HEK293 (cell line): ENCODE data around the gene EOGT.

Source experiments
- CTCF ChIA-PET: fragments of 350-600 bp; formaldehyde crosslinking; extraction: SDS; loops from one replicate; lab custom pipeline; 2021; ENCODE audit warnings: antibody characterized with exemption; lab: Yijun Ruan, JAX
- POLR2A ChIA-PET: fragments of 300-600 bp; formaldehyde crosslinking; extraction: SDS; loops from one replicate; lab custom pipeline; 2020; ENCODE audit warnings: antibody characterized with exemption, inconsistent platforms; lab: Yijun Ruan, JAX
- H3K27ac ChIP-seq: fragments of 200-500 bp; sonication (Bioruptor generic); 2 replicates; pipeline ENCODE4 v1.5.1; 2014; ENCODE audit warnings: low read depth, low read length, control low read depth, inconsistent platforms; ENCODE audit errors: extremely low read depth
- H3K36me3 ChIP-seq, 2 experiments: fragments of 200-500 bp in 1 of 2; sonication (Bioruptor generic) in 1 of 2; 1 replicate in 1 of 2; 2 replicates in 1 of 2; pipeline ENCODE4 v1.5.1; 2014 to 2017; ENCODE audit warnings: inconsistent platforms in 2 of 2, low read length in 2 of 2; ENCODE audit not compliant: control insufficient read depth in 2 of 2, insufficient read depth in 1 of 2
- H3K4me1 ChIP-seq: fragments of 200-500 bp; sonication (Bioruptor generic); 2 replicates; pipeline ENCODE4 v1.5.1; 2014; ENCODE audit warnings: mild to moderate bottlenecking, low read length, inconsistent platforms; ENCODE audit not compliant: control insufficient read depth, insufficient read depth
- H3K4me3 ChIP-seq: 2 replicates; pipeline ENCODE4 v1.5.1; 2011; ENCODE audit warnings: low read depth, mild to moderate bottlenecking, control low read depth, low read length, moderate library complexity
- H3K9me3 ChIP-seq: fragments of 200-500 bp; sonication (Bioruptor generic); 2 replicates; pipeline ENCODE4 v1.5.1; 2014; ENCODE audit warnings: low read depth, low read length, inconsistent platforms; ENCODE audit not compliant: control insufficient read depth, insufficient read depth
- HOXC10 ChIP-seq: sonication (generic); formaldehyde crosslinking; IDR thresholded peaks from 2 replicates; pipeline ENCODE4 v1.8.1; 2023; ENCODE audit warnings: mild to moderate bottlenecking, missing genetic modification reagents
- MZF1 ChIP-seq: fragments of 450-650 bp; formaldehyde crosslinking; IDR thresholded peaks from 2 replicates; pipeline ENCODE4 v1.5.1; 2017; ENCODE audit warnings: missing biosample characterization, missing genetic modification characterization, borderline replicate concordance
- OSR2 ChIP-seq: fragments of 450-650 bp; formaldehyde crosslinking; IDR thresholded peaks from 2 replicates; pipeline ENCODE4 v1.5.1; 2016; ENCODE audit warnings: missing biosample characterization, missing genetic modification characterization
- TCF7L2 ChIP-seq: IDR thresholded peaks from 2 replicates; pipeline ENCODE4 v1.6.1; 2011; ENCODE audit warnings: low read depth, mild to moderate bottlenecking, inconsistent platforms, low read length, moderate library complexity, borderline replicate concordance
- ZFP3 ChIP-seq: fragments of 450-650 bp; formaldehyde crosslinking; IDR thresholded peaks from 2 replicates; pipeline ENCODE4 v1.5.1; 2016; ENCODE audit warnings: low read depth, missing biosample characterization, missing genetic modification characterization
- ZNF112 ChIP-seq: fragments of 450-650 bp; formaldehyde crosslinking; IDR thresholded peaks from 2 replicates; pipeline ENCODE4 v1.5.0; 2017; ENCODE audit warnings: missing biosample characterization, missing genetic modification characterization
- ZNF202 ChIP-seq: fragments of 450-650 bp; formaldehyde crosslinking; IDR thresholded peaks from 2 replicates; pipeline ENCODE4 v1.5.1; 2016; ENCODE audit warnings: missing biosample characterization, missing genetic modification characterization, borderline replicate concordance
- ZNF26 ChIP-seq: fragments of 450-650 bp; formaldehyde crosslinking; IDR thresholded peaks from 2 replicates; pipeline ENCODE4 v1.5.1; 2016; ENCODE audit warnings: missing biosample characterization, missing genetic modification characterization
- ZNF280C ChIP-seq: fragments of 450-650 bp; formaldehyde crosslinking; IDR thresholded peaks from 2 replicates; pipeline ENCODE4 v1.5.1; 2016; ENCODE audit warnings: missing biosample characterization, missing genetic modification characterization
- ZNF433 ChIP-seq: fragments of 450-650 bp; formaldehyde crosslinking; IDR thresholded peaks from 2 replicates; pipeline ENCODE4 v1.5.1; 2016; ENCODE audit warnings: missing biosample characterization, missing genetic modification characterization, low read depth
- ZNF600 ChIP-seq: fragments of 450-650 bp; formaldehyde crosslinking; IDR thresholded peaks from 2 replicates; pipeline ENCODE4 v1.5.1; 2016; ENCODE audit warnings: missing biosample characterization, missing genetic modification characterization
- ZNF621 ChIP-seq: fragments of 450-650 bp; formaldehyde crosslinking; IDR thresholded peaks from 2 replicates; pipeline ENCODE4 v1.5.1; 2017; ENCODE audit warnings: missing biosample characterization, missing genetic modification characterization
- ZNF626 ChIP-seq: fragments of 450-650 bp; sonication (Bioruptor Pico); formaldehyde crosslinking; IDR thresholded peaks from 2 replicates; pipeline ENCODE4 v1.5.1; 2018; ENCODE audit warnings: missing biosample characterization, missing genetic modification characterization, inconsistent platforms
- ZNF629 ChIP-seq: fragments of 450-650 bp; formaldehyde crosslinking; IDR thresholded peaks from 2 replicates; pipeline ENCODE4 v1.5.1; 2017; ENCODE audit warnings: missing biosample characterization, missing genetic modification characterization
- ZNF664 ChIP-seq: fragments of 450-650 bp; formaldehyde crosslinking; IDR thresholded peaks from 2 replicates; pipeline ENCODE4 v1.5.1; 2016; ENCODE audit warnings: missing biosample characterization, missing genetic modification characterization
- ZSCAN16 ChIP-seq: fragments of 450-650 bp; formaldehyde crosslinking; IDR thresholded peaks from 2 replicates; pipeline ENCODE4 v1.5.1; 2016; ENCODE audit warnings: missing biosample characterization, missing genetic modification characterization
- ZSCAN4 ChIP-seq: fragments of 450-650 bp; formaldehyde crosslinking; IDR thresholded peaks from 2 replicates; pipeline ENCODE4 v1.5.1; 2017; ENCODE audit warnings: missing biosample characterization, missing genetic modification characterization

Gene EOGT

GRCh38 chr3:69032142-69032541 is 18.7 kb upstream of the EOGT start:
- peaks cover 14 to 79% of the 10 kb centered on the region in 2 experiments for H3K36me3 ChIP-seq
- POLR2A ChIA-PET = no interaction called here
- no peak for TF ChIP-seq ZFP3 (tag by site-specific recombination)
- TF ChIP-seq, all 188 proteins: peak for 0
- Histone ChIP-seq H3K4me3 (no peak overlapping the region), H3K9me3 (no peaks in the 10 kb centered on the region), H3K4me1 (no peaks in the 10 kb centered on the region), H3K27ac (no peak overlapping the region)
- CTCF ChIA-PET = no interaction called here

- TF ChIP-seq ZNF629 (no peak), MZF1 (tag by site-specific recombination) (no peak), ZNF664 (tag by site-specific recombination) (no peak)
- peaks cover 19 to 78% of the 10 kb centered on the region in 2 experiments for H3K36me3 ChIP-seq
- H3K27ac ChIP-seq = no peak overlapping the region
- H3K4me3 ChIP-seq = no peak overlapping the region
- no peaks in the 10 kb centered on the region for H3K4me1 ChIP-seq
- CTCF ChIA-PET = interaction anchor here (0.6 kb wide), 1 partner anchor 161 kb away, joined by 3 read pairs; no protein-coding TSS in a partner anchor
- POLR2A ChIA-PET = no interaction called here
- no peaks in the 10 kb centered on the region for H3K9me3 ChIP-seq
Observed at GRCh38 chr3:69031635-69032034, 18.2 kb upstream of the EOGT start.

GRCh38 chr3:69020857-69021256 is 7.4 kb upstream of the EOGT start:
- Histone ChIP-seq H3K4me1 (no peaks in the 10 kb centered on the region), H3K27ac (no peak overlapping the region), H3K9me3 (no peaks in the 10 kb centered on the region), H3K4me3 (no peak overlapping the region), H3K36me3 (peaks cover 4 to 49% of the 10 kb centered on the region in 2 experiments)
- TF ChIP-seq ZNF112 (tag by site-specific recombination) = no peak
- no peak for TF ChIP-seq ZSCAN16 (tag by site-specific recombination)
- TF ChIP-seq HOXC10 (CRISPR knock-in tag) = no peak
- no peak for TF ChIP-seq MZF1 (tag by site-specific recombination)
- no peak for TF ChIP-seq ZNF202 (tag by site-specific recombination)
- TF ChIP-seq OSR2 (tag by site-specific recombination) = no peak
- no peak for TF ChIP-seq ZNF626 (tag by site-specific recombination)
- no peak for TF ChIP-seq ZNF26
- no peak for TF ChIP-seq TCF7L2
- no peak for TF ChIP-seq ZNF600
- no peak for TF ChIP-seq ZSCAN4 (tag by site-specific recombination)
- no peak for TF ChIP-seq ZNF280C
- no peak for TF ChIP-seq ZNF433 (tag by site-specific recombination)
- TF ChIP-seq ZNF621 (tag by site-specific recombination) = no peak
- ChIA-PET POLR2A (no interaction called here), CTCF (interaction anchor here (0.7 kb wide), 1 partner anchor 65 kb away, joined by 5 read pairs; no protein-coding TSS in a partner anchor)
